Activated CD8-positive, alpha-beta memory T cell treated with anti-CD3 and anti-CD28 coated beads for 24 hours (primary cell): ENCODE data around the gene TEX50.
"Not testable (repeated sequence)": the region's sequence is repeated elsewhere in the genome, so short reads cannot be mapped to it uniquely, and the experiment has no call there.

Experiments
- DNase-seq: peaks from one replicate; pipeline ENCODE4 v3.0.0-alpha.2; 2020

TEX50 gene

GRCh38 chr1:173635116-173635515, at the start of gene TEX50:
Gene TEX50, plus strand, starts transcription at chr1:173635338. Its CDS starts 184 bp downstream, at chr1:173635522.
- DNase-seq: no peak

GRCh38 chr1:173590557-173590956, 44.6 kb upstream of the TEX50 start:
- no peak for DNase-seq

DNA sequence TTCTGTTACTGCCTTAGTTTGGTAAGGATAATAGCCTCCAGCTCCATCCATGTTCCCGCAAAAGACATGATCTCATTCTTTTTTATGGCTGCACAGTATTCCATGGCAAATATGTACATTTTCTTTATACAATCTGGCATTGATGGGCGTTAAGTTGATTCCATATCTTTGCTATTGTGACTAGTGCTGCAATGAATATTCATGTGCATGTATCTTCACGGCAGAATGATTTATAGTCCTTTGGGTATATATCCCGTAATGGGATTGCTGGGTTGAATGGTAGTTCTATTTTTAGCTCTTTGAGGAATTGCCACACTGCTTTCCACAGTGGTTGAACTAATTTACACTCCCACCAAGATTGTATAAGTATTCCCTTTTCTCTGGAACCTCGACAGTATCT, 44.0 kb upstream of the TEX50 start:
- not testable (repeated sequence) for DNase-seq

- DNase-seq: no peak
Observed at GRCh38 chr1:173596097-173596825, 38.9 kb upstream of the TEX50 start.

- no peak for DNase-seq
Observed at GRCh38 chr1:173601588-173601987, 33.5 kb upstream of the TEX50 start.

DNA sequence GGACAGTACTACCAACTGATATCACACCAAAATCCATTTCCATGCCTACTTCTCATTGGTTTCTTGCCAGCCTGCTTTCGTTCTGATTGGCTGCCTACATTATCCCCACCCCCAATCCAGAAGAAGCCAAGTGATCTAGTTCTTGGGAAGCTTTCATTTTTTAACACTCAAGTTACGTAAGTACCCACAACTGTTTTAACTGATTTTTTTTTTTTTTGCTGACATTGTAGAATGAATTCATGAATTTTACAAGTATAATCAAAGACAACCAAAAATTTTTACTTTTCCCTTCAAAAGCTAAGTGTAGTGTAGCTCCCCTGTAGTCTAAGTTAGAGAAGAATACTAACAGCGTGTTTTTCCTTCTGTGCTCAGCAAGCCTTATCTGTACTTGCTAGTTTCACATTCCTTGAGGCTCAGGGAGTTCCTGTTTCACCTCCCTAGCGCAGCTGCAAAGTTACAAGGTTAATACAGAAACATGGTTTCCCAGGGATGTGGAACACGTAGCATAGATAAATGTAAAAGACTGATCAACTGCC, 32.0 kb upstream of the TEX50 start, which contains the start of gene SLC9C2:
TSS of gene SLC9C2 (minus strand) at position 17 of the 536 bp plus-strand sequence. CDS start 1,296 bp downstream, outside the sequence.
- DNase-seq: no peak

- no peak for DNase-seq
Observed at GRCh38 chr1:173608503-173609216, 26.5 kb upstream of the TEX50 start.

DNA sequence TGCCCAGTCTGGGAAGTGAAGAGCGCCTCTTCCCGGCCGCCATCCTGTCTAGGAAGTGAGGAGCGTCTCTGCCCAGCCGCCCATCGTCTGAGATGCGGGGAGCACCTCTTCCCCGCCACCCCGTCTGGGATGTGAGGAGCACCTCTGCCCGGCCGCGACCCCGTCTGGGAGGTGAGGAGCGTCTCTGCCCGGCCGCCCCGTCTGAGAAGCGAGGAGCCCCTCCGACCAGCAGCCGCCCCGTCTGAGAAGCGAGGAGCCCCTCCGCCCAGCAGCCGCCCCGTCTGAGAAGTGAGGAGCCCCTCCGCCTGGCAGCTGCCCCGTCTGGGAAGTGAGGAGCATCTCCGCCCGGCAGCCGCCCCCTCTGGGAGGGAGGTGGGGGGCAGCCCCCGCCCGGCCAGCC, 22.1 kb upstream of the TEX50 start:
- not testable (repeated sequence) for DNase-seq

DNA sequence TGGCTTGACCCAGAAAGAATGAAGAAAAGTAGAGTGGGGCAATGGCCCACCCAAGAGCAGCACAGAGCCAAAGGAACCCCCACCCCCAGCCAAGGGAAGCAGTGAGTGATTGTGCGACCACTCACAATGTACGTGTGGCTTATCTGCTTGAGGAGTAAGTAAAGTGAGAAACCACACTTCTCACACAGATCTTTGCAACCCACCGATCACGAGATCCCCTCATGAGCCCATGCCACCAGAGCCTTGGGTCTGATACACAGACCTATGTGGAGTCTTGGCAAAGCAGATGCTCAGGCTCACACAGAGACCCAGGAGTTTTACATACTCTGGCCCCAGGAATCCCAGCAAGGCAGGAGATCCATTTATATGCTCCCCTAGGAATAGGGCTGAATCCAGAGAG, 18.3 kb upstream of the TEX50 start:
- no peak for DNase-seq

DNA sequence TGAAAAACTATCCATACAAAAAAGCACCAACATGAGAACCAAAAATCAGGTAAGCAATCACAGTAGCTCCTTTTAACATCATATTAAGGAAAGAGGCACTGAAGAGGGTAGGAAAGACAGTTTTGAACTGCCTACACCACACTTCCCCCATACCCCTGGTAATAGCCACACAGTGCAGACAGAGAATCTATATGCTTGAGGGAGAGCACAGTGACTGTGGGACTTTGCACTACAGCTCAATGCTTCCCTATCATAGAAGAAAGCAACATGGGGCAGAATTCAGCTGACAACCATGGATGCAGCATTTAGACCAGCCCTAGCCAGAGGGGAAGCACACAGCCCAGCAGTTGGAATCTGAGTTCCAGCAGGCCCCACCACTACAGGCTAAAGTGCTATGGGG, 7.9 kb upstream of the TEX50 start:
- DNase-seq: no peak

DNA sequence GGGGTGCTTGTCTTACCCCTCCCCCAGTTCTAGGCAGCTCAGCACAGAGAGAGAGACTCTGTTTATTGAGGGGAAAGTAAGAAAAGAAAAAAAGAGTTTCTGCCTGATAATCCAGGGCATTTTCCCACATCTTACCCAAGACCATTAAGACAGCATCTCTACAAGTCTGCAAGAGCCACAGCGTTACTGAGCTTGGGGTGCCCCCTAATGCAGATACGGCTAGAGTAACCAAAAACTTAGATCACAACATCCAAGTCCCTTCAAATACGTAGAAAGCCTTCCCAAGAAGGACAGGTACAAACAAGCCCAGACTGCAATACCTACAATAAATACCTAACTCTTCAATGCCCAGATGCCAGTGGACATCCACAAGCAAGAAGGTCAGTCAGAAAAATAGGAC, 6.2 kb upstream of the TEX50 start:
- DNase-seq: no peak

DNA sequence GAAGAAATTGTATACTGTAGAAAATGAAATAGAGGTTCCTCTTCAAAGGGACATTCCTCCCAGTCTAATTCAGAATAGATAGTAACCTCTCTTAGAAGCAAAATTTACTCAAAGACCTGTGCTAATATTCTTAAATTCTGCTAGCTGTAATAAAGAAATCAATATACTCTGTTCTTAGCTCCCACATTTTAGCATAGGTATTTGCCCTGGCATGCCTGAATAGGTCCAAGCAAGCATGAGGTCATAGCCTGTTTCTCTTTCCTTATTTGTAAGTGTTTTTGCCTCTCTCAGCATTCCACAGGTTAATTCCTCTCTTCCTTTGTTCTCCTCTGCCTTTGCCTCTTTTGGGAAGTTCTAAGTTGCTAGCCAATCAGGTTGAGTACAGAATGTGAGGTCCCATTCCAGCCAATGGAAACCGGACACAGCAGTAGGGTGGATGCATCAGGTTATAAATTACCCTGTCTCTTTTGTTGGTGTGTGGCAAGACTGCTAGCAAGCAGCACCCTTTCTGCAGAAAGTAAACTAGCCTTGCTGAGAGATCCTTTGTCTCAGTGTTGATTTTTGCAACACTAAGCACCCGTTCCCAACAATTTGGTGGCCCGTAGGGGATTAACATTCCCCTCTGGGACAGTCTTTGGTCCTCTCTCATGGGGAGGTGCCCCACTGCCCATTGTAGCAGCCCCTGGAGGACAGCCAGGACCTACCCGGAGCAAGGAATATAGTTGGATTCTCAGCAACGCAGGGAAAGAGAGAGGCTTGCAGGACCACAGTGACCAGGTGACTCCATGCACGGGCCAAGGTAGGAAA, 2.3 kb downstream of the TEX50 start:
- DNase-seq: not testable (repeated sequence)

DNA sequence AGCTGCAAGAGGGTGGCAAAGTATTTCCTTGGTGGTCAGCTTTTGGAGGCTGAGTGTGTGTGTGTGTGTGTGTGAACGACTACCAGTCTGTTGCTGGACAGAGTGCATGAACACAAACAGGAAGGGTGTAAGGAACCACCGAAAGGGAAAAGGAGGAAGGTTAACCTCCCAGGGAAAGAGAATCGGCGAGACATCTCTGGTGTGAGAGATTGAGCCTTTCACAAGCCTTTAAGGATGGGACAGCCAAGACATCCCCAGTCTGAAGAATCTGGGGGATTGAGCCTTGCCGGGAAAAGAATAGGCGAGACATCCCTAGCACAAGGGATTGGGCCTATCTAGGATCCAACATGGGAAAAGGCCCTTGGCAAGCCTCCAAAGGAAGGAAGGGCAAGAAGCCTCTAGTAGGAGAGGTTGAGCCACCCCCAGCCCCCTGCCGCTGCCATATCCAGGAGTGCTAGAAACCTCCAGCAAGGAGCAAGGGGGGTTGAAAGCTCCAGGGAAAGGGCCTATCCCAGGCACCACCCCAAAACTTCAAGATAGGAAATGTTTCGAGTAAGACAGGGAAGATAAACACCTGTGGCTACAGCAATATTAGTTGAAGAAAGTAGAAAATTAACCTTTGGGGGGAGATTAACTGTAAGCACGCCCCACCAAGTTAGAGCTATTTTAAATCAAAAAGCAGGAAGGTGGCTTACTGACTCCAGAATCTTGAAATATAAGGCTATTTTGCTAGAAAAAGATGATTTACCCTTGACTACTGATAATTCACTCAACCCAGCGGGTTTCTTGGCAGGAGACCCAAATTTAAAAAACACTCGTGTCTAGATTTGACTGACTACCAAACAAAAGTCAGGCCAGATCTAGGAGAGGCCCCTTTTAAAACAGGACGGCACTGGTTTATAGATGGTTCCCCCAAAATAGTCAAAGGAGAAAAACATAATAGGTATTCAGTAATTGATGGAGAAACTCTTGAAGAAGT, 3.2 kb downstream of the TEX50 start:
- no peak for DNase-seq

GRCh38 chr1:173639102-173639501, 4.0 kb downstream of the TEX50 start:
- no peak for DNase-seq

- not testable (repeated sequence) for DNase-seq
Observed at GRCh38 chr1:173642450-173643139, 7.5 kb downstream of the TEX50 start.

- no peak for DNase-seq
Observed at GRCh38 chr1:173646656-173647055, 11.5 kb downstream of the TEX50 start.

GRCh38 chr1:173648880-173649605, 13.9 kb downstream of the TEX50 start:
- DNase-seq: no peak

DNA sequence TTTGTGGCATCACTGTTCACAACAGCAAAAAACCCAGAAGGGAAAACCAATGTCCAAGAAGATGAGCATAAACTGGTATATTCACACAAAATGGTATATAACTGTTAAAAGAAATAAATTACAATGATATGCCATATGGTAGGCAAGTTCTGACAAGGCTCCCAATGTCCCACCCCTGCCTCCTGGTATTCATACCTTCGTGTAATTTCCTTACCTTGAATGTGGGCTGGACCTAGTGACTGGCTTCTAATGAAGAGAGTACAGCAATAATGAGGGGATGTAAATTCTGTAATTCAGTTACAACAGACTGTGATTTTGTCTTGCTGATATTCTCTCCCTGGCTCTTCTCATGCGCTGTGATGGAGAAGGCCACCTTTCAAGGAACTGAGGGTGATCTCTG, 25.2 kb downstream of the TEX50 start:
- no peak for DNase-seq

DNA sequence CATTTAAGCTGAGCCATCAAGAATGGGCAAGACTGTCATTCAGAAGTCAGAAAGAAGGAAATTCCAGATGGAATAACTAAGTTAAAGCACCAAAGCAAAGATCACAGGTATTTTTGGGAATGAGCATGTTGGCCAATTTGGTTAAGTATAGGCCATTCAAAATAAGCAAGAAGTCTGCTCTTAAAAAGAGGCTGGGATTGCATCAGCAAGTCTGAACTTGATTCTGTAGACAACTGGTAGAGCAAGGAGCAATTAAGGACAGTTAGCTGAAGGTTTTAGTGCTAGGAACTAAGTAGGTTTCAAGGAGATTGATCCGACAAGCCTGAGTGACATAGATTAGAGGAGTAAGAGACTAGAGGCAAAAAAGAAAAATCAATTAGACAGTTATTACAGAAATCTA, 26.1 kb downstream of the TEX50 start:
- DNase-seq: no peak

DNA sequence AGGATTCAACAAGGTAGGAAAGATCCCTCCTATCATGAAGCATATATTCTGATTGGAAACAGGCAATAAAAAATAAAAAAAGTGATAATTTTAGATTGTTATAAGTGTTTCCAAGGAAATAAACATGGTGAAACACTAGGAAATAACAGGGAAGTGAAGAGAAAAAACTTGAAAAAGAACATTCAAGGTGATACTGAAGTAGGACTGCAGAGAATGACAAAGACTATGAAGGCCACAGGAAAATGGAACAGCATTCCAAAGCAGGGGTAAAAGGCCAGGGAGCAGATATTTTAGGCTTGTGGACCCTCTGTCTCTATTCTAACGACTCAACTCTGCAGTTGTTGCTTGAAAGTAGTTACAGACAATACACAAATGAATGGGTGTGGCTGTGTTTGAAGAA, 26.6 kb downstream of the TEX50 start:
- DNase-seq: no peak

- DNase-seq: no peak
Observed at GRCh38 chr1:173663159-173663558, 28.0 kb downstream of the TEX50 start.
